Transverse colon (tissue), 4 donors: ENCODE measurements around the gene SYT2. TPM values are rescaled to one million over a fixed set of nuclear protein-coding genes. Genes with fewer than 3 reads are reported as not detected.
A peak's percentile ranks its signal among the peaks of the same experiment; 100 is the strongest.

ENCODE experiments used
- DNase-seq: peaks from one replicate; pipeline ENCODE4 v3.0.0-alpha.2; 2019
- H3K27ac ChIP-seq, 4 donors: fragments of 200-600 bp; sonication (generic); 2 replicates each; pipeline ENCODE4 v1.5.1; 2016 to 2018; ENCODE audit warnings: inconsistent platforms in 4 of 4
- H3K27me3 ChIP-seq: fragments of 200-600 bp; sonication (generic); 2 replicates; pipeline ENCODE4 v1.5.1; 2017; ENCODE audit warnings: inconsistent platforms
- H3K36me3 ChIP-seq, 4 donors: fragments of 200-600 bp; sonication (generic); 2 replicates each; pipeline ENCODE4 v1.5.1; 2017 to 2019; ENCODE audit warnings: inconsistent platforms in 4 of 4
- H3K4me1 ChIP-seq, 4 donors: fragments of 200-600 bp; sonication (generic); 2 replicates each; pipeline ENCODE4 v1.5.1; 2017 to 2020; ENCODE audit warnings: inconsistent platforms in 4 of 4
- H3K4me3 ChIP-seq, 4 donors: fragments of 200-600 bp; sonication (generic); 1 replicate in 1 of 4; 2 replicates in 3 of 4; pipeline versions ENCODE4 v1.5.1 to v1.6.1; 2017 to 2019; ENCODE audit warnings: inconsistent platforms in 4 of 4
- H3K9me3 ChIP-seq, 2 donors: fragments of 200-600 bp; sonication (generic); 2 replicates each; pipeline ENCODE4 v1.5.1; 2017 to 2019; ENCODE audit warnings: inconsistent platforms in 2 of 2
- CTCF ChIP-seq, 5 experiments: fragments of 200-600 bp in 3 of 5; fragments of 450-650 bp in 2 of 5; sonication (generic) in 3 of 5; IDR thresholded peaks; 1 replicate in 2 of 5; 2 replicates in 3 of 5; pipeline ENCODE4 v1.5.1; 2016 to 2017; ENCODE audit warnings: antibody characterized with exemption in 5 of 5, inconsistent platforms in 3 of 5, mild to moderate bottlenecking in 2 of 5, moderate library complexity in 1 of 5
- EP300 ChIP-seq: sonication (generic); formaldehyde crosslinking; IDR thresholded peaks from one replicate; pipeline ENCODE4 v1.6.1; 2017; ENCODE audit warnings: antibody characterized with exemption, low read depth
- POLR2A ChIP-seq: fragments of 450-650 bp; IDR thresholded peaks from one replicate; pipeline ENCODE4 v1.6.1; 2016; ENCODE audit warnings: antibody characterized with exemption, mild to moderate bottlenecking, moderate library complexity
- POLR2AphosphoS5 ChIP-seq, 3 donors: sonication (generic); formaldehyde crosslinking; IDR thresholded peaks; one replicate each; pipeline ENCODE4 v1.6.1; 2016; ENCODE audit warnings: antibody characterized with exemption in 3 of 3
- WGBS, 2 donors: methylation state at CpG; one replicate each; pipeline ENCODE4 v1.1.5; 2018; ENCODE audit warnings: low coverage in 1 of 2; 5-methylcytosine and 5-hydroxymethylcytosine counted together
- in situ Hi-C, 4 donors: fragments of 200-750 bp; cut with MboI; loops; one replicate each; pipeline versions ENCODE4 v1.15.0 to v1.15.1; 2017; ENCODE audit warnings: low sequenced_read_pairs in 3 of 4, low pct_ligation_motif_present in 1 of 4, low pct_unique_long_range_greater_than_20kb in 1 of 4
- intact Hi-C: fragments of 100-400 bp; cut with DNase I; formaldehyde crosslinking; loops from one replicate; pipeline ENCODE4 v1.15.1; 2023; ENCODE audit warnings: low total_unique reads
- total RNA-seq, 4 donors: library from RNA; depleted of rRNA; stranded (reverse); fragments of >200 nt; gene quantifications; one replicate each; pipeline ENCODE4 v1.1.0, GENCODE V29; 2016

Gene SYT2
- under 1 TPM in 2 of 4 donors, not detected in 2; 0.16 to 0.40 TPM for total RNA-seq

GRCh38 chr1:202710070-202711045 is at the start of gene SYT2:
SYT2 (minus strand) TSS chr1:202710454; CDS start chr1:202605772, 104,682 bp downstream.
- Histone ChIP-seq H3K4me1 (peaks cover 11 to 18% (median 14%) of the 10 kb centered on the region in 4 donors), H3K4me3 (peak within 1 kb of the TSS in 2 of 4 donors; percentile 21 to 50), H3K9me3 (no peaks in the 10 kb centered on the region), H3K27ac (no peak within 1 kb of the TSS), H3K27me3 (peaks cover 61% of the 10 kb centered on the region), H3K36me3 (no peaks in the 10 kb centered on the region)
- 15 to 68% methylated on average over 2 to 31 of the region's 64 CpGs for WGBS, 2 donors
- in situ Hi-C loops (loop anchor here (10.0 to 25.0 kb wide), 3 partner anchors 223 to 523 kb away; partner anchors contain the start of gene LGR6 (in 4 of the 4)), intact Hi-C loops (no loop called here)
- TF ChIP-seq POLR2AphosphoS5 (IDR thresholded peaks at IDR 0.05) (no peak), POLR2A (no peak), EP300 (no peak), CTCF (IDR thresholded peaks at IDR 0.05) (no peak)
- DNase-seq = peak; percentile 16

GRCh38 chr1:202756391-202756790 is 46.1 kb upstream of the SYT2 start:
- peaks cover 0 to 92% (median 34%) of the 10 kb centered on the region in 4 donors for H3K36me3 ChIP-seq
- no peaks in the 10 kb centered on the region for H3K9me3 ChIP-seq
- WGBS, 2 donors = 94 to 100% methylated on average over 2 of the region's 2 CpGs
- in situ Hi-C loops = loop anchor here in 1 of 4 donors (25.0 kb wide), 1 partner anchor 231 kb away; no protein-coding TSS in a partner anchor
- intact Hi-C loops = no loop called here
- H3K4me3 ChIP-seq = no peak overlapping the region
- H3K27ac ChIP-seq = no peak overlapping the region
- H3K4me1 ChIP-seq = no peaks in the 10 kb centered on the region
- H3K27me3 ChIP-seq = no peaks in the 10 kb centered on the region
- TF ChIP-seq EP300 (no peak), POLR2A (no peak), CTCF (IDR thresholded peaks at IDR 0.05) (no peak), POLR2AphosphoS5 (IDR thresholded peaks at IDR 0.05) (no peak)
- DNase-seq = no peak

GRCh38 chr1:202754293-202754692 is 44.0 kb upstream of the SYT2 start:
- Histone ChIP-seq H3K36me3 (peaks cover 0 to 85% (median 29%) of the 10 kb centered on the region in 4 donors), H3K27ac (no peak overlapping the region), H3K4me3 (no peak overlapping the region), H3K9me3 (no peaks in the 10 kb centered on the region), H3K27me3 (no peaks in the 10 kb centered on the region), H3K4me1 (no peaks in the 10 kb centered on the region)
- in situ Hi-C loops (loop anchor here in 1 of 4 donors (25.0 kb wide), 1 partner anchor 233 kb away; no protein-coding TSS in a partner anchor), intact Hi-C loops (loop anchor here (5.0 kb wide), 1 partner anchor 702 kb away; no protein-coding TSS in a partner anchor)
- no peak for TF ChIP-seq POLR2AphosphoS5 (IDR thresholded peaks at IDR 0.05)
- DNase-seq = no peak
- WGBS, 2 donors = 98 to 100% methylated on average over 2 of the region's 2 CpGs

- TF ChIP-seq EP300 = no peak
- no peak for TF ChIP-seq CTCF (IDR thresholded peaks at IDR 0.05)
- no peak for TF ChIP-seq POLR2A
- no peak for TF ChIP-seq POLR2AphosphoS5 (IDR thresholded peaks at IDR 0.05)
- DNase-seq = no peak
- intact Hi-C loops = loop anchor here (5.0 kb wide), 1 partner anchor 700 kb away; no protein-coding TSS in a partner anchor
- WGBS, 2 donors = 63 to 69% methylated on average over 1 to 3 of the region's 3 CpGs
- Histone ChIP-seq H3K4me3 (no peak overlapping the region), H3K4me1 (no peaks in the 10 kb centered on the region), H3K27ac (no peak overlapping the region), H3K36me3 (peaks cover 0 to 81% (median 34%) of the 10 kb centered on the region in 4 donors), H3K9me3 (no peaks in the 10 kb centered on the region), H3K27me3 (no peaks in the 10 kb centered on the region)
- in situ Hi-C loops = loop anchor here in 1 of 4 donors (25.0 kb wide), 1 partner anchor 235 kb away; no protein-coding TSS in a partner anchor
Measured at GRCh38 chr1:202752774-202753173, 42.5 kb upstream of the SYT2 start.
